Measurements from ENCODE around the gene BSND.
A peak's percentile ranks its signal among the peaks of the same experiment; 100 is the strongest.
"Not testable (repeated sequence)": the region's sequence is repeated elsewhere in the genome, so short reads cannot be mapped to it uniquely, and the experiment has no call there.

The BSND gene

DNA sequence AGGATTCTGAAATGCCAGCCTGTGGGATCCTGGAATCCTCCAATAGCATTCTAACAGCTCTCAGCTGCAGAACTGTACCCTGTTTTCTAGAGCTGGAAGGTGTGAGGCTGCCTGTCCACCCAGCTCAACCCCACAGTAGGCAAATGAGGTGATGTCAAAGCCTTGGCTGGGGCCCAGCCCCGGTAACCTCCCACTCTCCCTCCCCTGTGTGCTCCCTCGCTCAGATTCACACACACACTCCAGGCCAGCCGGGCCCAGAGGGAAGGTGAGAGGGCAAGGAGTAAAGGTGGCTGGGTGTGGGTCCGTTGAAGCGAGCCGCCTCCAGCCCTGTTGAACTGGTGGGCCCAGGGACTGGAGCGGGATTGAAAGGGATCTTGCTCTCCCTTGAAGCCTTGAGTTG is at the start of gene BSND:
Gene BSND, plus strand, starts transcription at position 257 of the 400 bp plus-strand sequence. CDS start 254 bp downstream, outside the sequence.
- no peak for DNase-seq

DNA sequence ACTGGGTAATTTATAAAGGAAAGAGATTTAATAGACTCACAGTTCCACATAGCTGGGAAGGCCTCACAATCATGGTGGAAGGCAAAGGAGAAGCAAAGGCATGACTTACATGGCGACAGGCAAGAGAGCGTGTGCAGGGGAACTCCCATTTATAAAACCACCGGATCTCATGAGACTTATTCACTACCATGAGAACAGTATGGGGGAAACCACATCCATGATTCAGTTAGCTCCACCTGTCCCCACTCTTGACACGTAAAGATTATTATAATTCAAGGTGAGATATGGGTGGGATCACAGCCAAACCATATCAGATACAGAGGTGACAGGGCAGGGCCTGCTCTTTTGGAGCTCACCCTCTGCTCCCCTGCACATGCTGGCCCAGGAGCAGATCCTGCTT is 49.7 kb upstream of the BSND start:
- no peak for DNase-seq

DNA sequence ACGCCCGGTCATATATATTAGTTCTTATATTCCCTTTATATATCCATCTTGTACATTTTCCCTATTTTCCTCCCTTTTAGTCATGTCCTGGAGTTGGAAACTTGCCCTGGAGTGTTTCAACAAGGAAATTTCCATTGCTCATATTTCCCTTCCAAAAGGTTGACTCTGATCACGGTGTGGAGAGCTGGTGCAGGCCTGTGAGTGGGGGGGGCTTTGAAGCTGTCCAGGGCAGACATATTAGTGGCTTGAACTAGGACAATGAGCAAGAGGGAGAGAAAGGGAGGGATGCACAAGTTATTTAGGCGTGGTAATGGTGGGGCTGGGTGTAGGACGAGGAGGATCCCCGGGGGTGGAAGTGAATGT is 48.7 kb upstream of the BSND start:
- no peak for DNase-seq

DNA sequence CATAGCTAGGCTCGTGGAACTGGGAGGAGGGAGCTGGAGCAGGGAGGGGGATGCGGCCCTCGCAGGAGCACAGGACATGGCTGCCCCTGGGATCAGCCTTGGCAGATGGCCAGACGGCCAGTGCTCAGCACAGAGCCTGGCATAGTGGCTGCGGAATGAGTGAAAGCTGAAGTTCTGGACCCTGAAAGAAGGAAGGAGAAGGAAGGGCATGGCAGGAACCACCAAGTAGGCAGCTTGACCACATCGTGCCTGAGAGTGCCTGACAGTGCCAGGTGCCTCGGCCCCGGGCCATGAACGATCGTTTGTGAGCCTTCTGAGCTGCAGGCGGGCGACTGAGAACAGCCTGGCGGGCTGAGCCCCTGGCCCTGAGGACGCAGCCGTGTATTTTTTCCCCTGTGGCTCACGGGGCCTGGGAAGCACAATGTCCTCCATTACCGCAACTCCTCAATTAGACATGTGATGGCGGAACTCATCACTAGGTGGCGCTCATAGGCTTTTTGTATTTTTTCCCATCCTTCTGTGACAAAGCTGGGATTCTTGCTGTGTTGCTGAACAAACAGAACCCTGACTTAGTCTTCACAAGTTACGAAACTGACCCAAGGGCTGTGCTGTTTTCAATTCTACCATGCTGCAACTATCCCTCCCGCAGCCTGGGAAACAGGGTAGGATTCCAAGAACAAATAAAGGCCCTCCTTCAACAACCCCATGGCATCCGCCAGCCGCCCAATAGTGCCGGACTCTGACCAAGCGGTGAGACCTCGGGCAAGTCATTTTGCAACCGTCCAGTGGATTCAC is 48.2 kb upstream of the BSND start:
- DNase-seq, result peak; percentile 55

DNA sequence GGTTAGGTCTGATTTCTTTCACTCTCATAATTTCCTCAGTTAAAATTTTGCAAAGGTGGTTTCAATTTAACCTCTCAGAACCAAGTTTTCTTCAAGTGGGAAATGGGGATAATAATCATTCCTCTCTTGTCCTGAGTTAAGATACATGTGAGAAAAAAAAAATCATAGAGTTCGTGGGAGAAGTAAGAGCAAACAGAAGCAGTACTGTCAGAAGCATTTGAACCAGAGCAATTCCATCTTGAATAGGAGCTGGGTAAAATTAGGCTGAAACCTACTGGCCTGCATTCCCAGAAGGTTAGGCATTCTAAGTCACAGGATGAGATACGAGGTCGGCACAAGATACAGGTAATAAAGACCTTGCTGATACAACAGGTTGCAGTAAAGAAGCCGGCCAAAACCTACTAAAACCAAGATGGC is 46.9 kb upstream of the BSND start:
- DNase-seq, result no peak

DNA sequence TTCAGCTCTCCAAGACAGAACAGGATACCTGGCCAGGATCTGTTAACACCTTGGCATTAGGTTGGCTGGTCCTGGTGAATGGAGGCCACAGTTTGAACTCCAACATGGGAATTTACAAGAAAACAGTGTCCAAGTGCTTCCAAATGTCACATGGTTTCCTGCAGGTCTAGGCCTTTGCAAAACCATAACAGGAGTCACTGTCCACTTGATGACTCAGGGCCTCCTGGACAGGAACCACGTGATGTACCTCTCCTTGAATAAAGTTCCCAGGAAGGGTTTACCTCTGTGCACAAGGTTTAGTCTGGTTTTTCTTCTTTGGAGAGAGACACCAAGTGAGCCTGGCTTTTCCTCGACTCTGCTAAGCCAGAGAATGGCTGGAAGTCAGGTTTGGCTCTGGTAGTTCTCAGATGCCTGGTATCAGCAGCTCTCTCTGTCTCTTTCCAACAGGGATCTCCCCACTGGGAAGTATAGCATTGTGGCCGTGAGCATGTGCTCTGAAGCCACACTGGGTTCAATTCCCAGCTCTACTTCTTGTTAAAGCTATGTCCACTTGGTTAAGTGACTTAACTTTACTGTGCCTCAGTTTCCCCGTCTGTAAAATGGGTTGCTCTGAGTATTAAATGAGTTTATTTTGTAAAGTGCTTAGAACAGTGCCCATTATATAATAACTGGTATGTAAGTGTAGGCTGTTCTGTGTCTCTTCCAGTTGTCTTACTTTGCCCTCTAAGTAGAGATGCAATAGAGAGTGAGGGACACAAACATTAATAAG is 45.6 kb upstream of the BSND start:
- DNase-seq, result no peak

DNA sequence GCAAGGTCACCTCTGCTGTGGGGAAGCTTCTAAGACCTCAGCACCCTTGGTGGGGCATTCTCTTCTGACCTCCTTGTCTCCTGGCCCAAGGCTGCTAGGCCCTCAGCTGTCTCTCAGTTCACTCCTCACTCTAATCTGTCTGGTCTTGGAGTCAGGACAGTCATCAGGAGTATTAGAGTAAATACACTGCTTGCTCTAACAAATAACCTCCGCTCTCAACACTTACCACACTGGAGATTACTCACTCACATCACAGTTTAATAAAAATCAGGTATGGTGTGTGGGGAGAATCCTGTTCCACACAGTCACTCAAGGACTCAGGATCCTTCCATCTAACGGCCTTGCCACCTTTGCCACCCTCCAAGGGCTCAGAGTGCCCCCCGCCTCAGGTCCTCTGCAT is 44.9 kb upstream of the BSND start:
- DNase-seq, result no peak

DNA sequence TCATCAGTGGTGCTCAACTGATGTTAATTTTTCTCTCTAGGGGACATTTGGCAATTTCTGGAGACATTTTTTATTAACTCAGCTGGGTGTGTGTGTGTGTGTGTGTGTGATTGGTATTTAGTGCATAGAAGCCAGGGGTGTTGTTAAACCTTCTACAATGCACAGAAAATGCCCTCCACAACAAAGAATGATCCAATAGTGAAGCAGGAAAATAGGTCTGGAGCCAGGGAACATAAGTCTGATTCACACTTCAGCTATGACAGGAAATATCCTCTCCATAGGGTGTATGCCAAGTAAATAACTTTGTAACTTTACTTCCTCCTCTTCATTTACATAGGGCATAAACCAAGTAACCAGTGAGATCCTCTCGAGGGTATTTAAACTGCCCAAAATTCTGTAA is 43.4 kb upstream of the BSND start:
- no peak for DNase-seq

DNA sequence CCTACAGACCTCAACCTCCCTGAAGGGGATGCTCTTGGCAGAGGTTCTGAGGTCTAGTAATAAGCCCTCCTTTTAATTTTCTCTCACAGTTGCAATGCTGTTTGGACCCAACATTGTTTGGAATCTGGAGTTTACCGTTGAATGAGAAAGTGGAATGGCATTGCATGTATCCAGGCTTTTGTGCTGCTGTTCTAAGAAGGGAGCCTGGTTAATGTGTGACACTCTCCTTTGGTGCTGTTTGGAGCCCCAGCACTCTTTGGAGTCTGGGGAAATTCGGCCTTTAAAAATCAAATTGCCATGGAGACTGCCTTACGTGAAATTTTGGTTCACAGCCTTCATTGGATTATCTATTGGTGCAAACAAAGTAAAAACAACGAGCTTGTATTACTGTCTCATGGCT is 42.0 kb upstream of the BSND start:
- no peak for DNase-seq

DNA sequence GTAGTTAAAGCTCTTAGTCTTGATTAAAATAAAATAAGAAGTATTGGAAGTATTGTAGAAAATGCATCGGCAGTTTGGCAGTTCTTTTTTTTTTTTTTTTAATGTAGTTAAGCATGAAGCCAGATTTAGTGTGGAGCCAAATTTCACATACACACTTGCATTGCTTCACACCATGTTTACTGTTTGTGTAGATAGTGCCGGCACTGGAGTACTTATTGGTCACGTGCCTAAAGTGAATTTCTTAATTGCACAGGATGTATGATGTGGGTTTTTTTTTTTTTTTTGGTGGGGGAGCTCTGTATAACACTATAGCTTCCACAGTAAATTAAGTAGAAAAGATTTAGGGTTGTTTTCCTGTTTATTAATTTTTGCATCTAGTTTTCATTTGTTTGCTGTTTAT is 39.5 kb upstream of the BSND start:
- DNase-seq, result no peak

DNA sequence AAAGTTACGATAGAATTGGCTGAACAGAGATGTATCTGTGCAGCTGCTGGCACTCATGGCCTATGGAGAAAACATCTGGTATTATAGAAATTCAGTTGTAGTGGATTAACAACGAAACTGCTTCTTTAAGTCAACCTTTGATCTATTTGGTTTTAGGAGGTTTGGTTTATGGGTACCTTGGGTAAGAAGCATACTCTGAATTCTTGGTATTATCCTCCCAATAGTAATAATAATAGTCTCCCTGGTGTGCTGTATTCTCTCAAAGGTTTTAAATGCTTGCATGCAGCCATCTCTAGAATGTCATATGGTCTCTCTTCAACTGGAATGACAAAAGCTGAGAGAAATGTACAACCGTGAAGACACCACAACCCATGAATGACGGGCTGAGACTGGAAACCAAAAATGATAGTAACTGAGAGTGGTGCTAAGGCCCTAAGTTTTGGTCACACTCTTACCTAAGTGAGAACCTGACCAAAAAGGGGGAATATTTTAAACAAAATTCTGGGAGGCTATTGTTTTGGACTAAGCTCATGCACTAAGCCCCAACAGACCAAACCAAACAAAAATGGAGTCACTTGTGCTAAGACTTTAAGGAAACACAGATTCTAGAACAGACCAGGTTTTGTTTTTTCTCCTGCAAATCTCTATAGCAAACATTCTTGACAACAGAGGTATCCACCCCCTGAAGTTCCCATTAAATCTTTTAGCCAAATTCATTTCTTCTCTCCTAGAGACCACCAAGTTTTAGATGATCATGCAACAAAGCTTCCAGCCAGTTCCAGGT is 35.9 kb upstream of the BSND start:
- no peak for DNase-seq

DNA sequence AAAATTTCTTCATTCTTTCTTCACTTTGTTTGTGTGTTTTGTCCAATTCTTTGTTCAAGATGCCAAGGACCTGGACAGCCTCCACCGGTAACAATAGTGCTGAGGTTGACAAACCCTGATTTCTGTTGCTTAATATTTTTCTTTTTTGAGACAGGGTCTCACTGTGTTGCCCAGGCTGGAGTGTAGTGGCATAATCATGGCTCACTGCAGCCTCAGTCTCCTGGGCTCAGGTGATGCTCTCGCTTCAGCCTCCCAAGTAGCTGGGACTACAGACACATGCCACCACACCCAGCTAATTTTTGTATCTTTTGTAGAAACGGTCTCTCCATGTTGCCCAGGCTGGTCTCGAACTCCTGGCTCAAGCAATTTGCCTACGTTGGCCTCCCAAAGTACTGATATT is 34.9 kb upstream of the BSND start:
- not testable (repeated sequence) for DNase-seq

DNA sequence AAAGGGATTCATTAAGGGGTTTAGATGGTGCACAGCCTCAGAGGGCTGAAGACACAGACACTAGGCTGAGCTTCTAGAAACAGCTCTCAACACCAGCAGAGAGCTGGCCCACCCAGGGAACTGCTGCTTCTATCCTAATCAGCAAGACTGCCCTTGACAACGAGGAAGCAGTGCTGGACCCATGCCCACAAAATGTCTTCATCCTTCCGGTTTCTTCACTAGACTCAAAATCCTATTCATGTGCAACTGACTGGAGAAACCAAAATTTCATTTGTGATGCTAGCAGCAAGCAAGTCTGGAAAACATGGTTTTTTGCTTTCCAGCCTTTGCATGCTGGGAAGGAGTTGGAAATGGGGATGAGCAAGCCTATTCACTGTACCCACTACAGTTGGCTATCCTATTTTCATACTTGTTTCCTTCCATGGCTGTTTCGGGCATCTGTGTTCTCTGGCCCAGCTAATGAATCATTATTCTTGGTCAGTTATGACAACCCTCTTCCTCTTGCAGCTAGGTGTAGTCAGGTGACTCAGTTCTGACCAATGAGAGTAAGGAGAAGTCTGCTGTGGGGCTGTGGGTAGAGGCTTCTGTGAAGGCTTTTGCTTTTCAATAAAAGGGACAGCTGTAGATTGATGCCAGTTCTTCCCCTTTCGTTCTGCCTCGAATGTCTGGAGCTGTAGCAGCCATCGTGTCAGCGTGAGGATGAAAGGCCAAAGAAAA is 33.0 kb upstream of the BSND start:
- DNase-seq, result no peak

DNA sequence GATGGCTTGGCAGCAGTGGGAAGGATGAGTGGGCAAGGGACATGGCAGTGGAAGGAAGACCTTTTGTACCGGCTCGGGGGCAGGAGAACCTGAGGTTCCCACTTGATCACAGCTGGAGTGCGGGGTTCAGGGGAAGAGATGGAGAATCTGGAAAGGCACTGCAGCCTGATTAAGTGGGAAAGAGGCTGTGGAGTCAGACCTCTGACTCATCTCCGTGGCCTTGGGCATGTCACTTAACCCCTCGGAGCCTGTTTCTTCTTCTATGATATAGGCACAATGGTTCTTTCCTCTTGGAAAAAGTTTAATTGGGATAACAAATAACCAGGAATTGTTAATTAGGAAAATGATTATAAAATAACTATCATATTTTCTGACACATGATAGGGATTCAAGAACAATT is 31.4 kb upstream of the BSND start:
- DNase-seq, result no peak

DNA sequence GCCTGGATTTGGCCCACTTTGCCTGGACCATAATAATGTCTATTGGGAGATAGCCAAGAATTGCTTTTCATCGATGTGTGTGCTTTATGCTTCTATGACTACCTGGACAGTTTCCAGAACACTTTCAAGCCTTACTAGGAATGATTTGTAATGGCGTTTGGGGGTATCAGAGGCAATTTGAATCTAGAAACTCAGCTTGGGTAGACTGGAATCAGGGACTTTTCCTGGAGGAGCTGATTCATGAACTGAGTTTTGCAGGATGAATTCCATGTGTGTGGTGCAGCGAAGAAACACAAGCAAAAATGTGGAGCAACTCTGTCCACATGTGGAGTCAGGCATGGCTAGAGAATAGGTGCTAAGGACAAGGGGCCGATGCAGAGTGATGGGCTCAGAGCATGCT is 30.2 kb upstream of the BSND start:
- DNase-seq, result no peak

DNA sequence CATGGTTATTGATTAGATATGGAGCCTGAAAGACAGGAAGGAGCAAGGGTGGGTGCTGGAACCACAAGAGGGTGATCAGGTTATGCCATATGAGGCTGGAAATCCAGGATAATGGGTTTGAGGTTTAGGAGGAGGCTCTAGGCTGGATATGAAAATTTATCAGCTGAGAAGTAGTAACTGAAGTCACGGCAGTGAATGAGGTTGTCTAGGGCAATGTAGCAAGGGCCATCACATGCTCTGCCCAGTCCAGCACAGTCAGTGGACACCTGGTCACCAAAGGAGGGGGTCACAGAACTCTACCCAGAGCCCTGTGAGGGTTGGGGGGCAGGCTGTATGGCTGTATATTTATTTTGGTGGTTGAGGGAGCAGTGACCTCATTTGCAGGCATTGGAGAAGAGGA is 28.9 kb upstream of the BSND start:
- DNase-seq, result no peak

DNA sequence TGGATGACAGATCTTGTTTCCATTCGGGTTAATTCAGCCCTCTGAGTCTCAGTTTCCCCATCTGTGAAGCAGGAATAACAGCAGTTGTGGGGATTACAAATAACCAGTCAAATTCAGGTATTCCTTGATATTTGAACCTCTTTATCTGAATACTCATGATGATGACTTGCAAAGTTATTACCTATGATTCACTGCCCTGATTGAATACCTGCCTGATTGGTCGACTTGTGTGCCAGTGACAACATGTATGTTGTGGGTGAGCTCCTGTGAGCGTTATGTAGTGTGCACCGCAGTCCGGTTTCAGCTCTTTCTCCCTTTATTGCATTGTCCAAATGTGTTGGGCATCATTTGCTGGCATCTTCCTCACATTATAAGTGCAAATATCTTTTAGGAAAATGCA is 27.8 kb upstream of the BSND start:
- no peak for DNase-seq

DNA sequence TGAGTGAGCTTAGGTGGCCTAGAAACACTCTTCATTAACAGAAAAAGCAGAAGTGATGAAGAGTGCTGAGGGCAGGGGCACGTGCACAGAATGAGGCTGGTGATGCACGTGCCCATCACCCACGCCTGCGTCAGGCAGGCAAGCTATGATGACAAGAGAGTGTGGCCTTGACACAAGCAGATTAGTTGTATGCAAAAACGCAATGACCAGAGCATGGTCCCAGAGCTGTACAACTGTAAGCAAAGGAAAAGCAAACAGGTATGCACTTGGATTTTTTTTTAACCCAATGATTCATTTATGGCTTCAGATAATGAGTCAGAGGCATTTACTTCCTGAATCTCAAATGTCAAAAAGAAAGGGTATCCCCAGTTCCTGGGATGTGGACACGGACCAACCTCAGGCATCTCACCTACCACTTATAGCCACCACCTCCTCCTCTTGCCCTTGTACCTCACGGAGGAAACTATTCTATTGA is 27.4 kb upstream of the BSND start:
- DNase-seq, result no peak

DNA sequence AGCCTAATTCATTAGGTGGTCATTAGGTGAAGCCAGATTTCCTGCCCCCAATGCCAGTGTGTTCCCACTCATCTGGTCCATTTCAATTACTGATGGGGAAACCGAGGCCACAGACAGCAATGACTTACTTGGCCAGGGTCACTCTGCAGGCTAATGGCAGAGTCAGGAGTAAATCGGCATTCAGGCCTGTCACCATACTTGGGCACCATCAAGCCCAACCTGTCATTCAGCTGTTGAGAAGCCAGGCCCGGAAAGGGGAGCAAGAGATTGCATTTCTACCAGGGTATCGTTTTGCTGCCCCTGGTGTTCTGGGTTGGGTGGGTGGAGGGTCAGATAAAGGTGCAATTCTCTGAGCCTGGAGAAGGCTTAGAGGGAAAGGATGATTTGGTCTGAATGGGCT is 26.3 kb upstream of the BSND start:
- DNase-seq, result no peak

DNA sequence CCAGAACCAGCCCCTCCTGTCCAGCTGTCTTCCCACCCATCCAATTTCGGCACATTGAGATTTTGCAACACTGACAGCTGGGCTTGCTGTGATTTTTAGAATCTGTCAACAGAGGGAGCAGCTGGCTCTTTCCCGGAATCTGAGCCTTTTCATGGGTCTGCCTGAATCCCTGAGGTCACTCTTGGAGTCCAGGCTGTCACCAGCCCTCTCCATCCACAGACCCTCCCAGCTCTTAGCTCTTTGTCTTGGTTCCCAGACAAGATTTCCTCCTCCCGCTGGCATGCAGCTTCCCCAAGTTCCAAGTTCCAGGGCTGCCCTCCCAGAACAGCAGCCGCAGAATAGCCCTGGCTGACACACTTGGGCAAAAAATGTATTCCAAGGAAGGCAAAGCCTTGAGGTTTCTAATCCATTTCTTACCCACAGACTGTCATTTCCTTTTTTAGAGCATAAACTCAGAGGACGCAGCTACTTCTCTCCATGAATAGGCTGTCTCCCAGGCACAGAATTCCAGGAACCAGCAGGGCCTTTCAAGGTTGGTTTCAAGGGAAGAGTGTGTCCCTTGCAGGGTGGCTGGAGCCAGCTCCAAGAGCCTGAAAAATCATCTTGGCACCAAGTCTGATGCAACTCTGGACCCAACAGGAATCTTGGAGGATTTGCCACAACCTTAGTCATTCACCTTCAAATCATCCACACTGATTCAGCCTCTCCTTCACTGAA is 25.4 kb upstream of the BSND start:
- no peak for DNase-seq

DNA sequence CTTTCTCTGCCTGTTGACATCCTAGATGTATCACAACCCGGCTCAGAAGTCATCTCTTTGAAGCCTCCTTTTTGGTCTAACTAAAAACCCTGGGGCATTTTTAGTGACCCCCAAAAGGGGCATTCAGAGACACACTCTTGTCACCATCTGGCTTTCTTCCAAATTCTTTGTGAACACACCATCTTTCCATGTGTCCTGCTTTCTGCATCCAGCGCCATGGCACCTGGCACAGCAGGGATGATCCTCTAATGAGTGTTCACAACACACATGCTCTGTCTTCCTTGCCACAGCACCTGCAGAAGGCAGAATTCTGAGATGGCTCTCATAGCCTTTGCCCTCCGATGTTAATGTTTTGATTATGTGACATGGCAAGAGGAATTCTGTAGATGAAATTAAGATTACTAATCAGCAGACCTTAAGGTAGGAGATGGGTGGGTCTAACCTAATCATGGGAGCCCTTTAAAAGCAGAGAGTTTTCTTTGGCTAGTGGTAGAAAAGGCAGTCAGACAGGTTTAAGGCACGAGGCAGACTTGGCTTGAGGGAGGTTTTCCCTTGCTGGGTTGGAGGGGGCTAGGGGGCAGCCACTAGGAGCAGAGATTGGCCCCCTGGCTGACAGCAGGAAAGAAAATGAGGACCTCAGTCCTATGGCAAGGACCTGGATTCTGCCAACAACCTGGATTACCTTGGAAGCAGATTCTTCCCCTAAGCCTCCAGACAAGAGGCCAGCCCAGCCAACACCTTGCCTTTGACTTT is 23.2 kb upstream of the BSND start:
- peak; percentile 29 for DNase-seq

DNA sequence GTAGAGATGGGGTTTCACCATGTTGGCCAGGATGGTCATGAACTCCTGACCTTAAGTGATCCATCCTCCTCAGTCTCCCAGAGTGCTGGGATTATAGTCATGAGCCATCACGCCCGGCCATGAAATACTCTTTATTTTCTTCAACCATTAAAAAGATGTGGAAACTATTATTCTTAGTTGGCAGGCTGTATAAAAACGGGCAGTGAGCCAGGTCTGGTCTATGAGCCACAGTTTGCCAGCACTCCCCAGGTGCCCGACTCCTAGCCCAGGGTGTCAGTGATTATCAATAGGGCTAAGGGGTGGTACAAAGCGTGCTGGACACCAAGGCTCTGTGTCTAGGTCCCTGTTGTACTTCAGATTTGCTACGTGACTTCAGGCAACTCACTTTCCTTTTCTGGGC is 22.0 kb upstream of the BSND start:
- peak; percentile 43 for DNase-seq

Data from NCI-H2081 treated with DMSO at 0.1 percent for 48 hours (cell line).